Gastroesophageal sphincter (tissue), 4 donors: ENCODE measurements around the gene MAP3K20. TPM values are rescaled to one million over a fixed set of nuclear protein-coding genes. Genes with fewer than 3 reads are reported as not detected.
"Not testable (repeated sequence)": the region's sequence is repeated elsewhere in the genome, so short reads cannot be mapped to it uniquely, and the experiment has no call there.

Experiments
- ATAC-seq: fragments of 150-250 bp; one replicate; pipeline ENCODE4 v1.9.1; 2016; ENCODE audit warnings: mild to moderate bottlenecking, moderate library complexity
- H3K27ac ChIP-seq, 4 donors: fragments of 200-600 bp; sonication (generic) in 3 of 4; 1 replicate in 3 of 4; 2 replicates in 1 of 4; pipeline ENCODE4 v1.5.1; 2016 to 2019
- H3K27me3 ChIP-seq: fragments of 200-600 bp; sonication (generic); one replicate; pipeline ENCODE4 v1.5.1; 2019
- H3K36me3 ChIP-seq, 2 donors: fragments of 200-600 bp; sonication (generic); one replicate each; pipeline ENCODE4 v1.5.1; 2019; ENCODE audit warnings: control low read depth in 1 of 2
- H3K4me1 ChIP-seq, 3 donors: fragments of 200-600 bp; sonication (generic); 1 replicate in 2 of 3; 2 replicates in 1 of 3; pipeline ENCODE4 v1.5.1; 2016 to 2019; ENCODE audit warnings: control low read depth in 2 of 3
- H3K4me3 ChIP-seq, 2 donors: fragments of 200-600 bp; sonication (generic); one replicate each; pipeline ENCODE4 v1.5.1; 2019; ENCODE audit warnings: mild to moderate bottlenecking in 1 of 2, moderate library complexity in 1 of 2
- H3K9me3 ChIP-seq, 3 donors: fragments of 200-600 bp; sonication (generic); one replicate each; pipeline ENCODE4 v1.5.1; 2017 to 2019; ENCODE audit warnings: control low read depth in 2 of 3
- CTCF ChIP-seq, 4 experiments: fragments of 200-600 bp in 2 of 4; fragments of 450-650 bp in 2 of 4; sonication (generic) in 1 of 4; IDR thresholded peaks; one replicate each; pipeline ENCODE4 v1.5.1; 2017 to 2019; ENCODE audit warnings: antibody characterized with exemption in 4 of 4, mild to moderate bottlenecking in 2 of 4, moderate library complexity in 2 of 4
- EP300 ChIP-seq: sonication (generic); formaldehyde crosslinking; IDR thresholded peaks from one replicate; pipeline ENCODE4 v1.6.1; 2017; ENCODE audit warnings: antibody characterized with exemption, mild to moderate bottlenecking
- POLR2A ChIP-seq, 2 donors: fragments of 450-650 bp; IDR thresholded peaks; one replicate each; pipeline ENCODE4 v1.6.1; 2017; ENCODE audit warnings: antibody characterized with exemption in 2 of 2, mild to moderate bottlenecking in 2 of 2, moderate library complexity in 1 of 2
- POLR2AphosphoS5 ChIP-seq: sonication (generic); formaldehyde crosslinking; IDR thresholded peaks from one replicate; pipeline ENCODE4 v1.6.1; 2017; ENCODE audit warnings: antibody characterized with exemption
- WGBS, 2 donors: methylation state at CpG; one replicate each; pipeline ENCODE4 v1.1.5; 2018; ENCODE audit warnings: low coverage in 1 of 2; 5-methylcytosine and 5-hydroxymethylcytosine counted together
- total RNA-seq, 4 donors: library from RNA; depleted of rRNA; stranded (reverse); fragments of >200 nt; gene quantifications; one replicate each; pipeline ENCODE4 v1.1.0, GENCODE V29; 2016

Gene MAP3K20
- total RNA-seq, 4 donors from 2014 or later, result 318 to 496 (median 327) TPM

DNA sequence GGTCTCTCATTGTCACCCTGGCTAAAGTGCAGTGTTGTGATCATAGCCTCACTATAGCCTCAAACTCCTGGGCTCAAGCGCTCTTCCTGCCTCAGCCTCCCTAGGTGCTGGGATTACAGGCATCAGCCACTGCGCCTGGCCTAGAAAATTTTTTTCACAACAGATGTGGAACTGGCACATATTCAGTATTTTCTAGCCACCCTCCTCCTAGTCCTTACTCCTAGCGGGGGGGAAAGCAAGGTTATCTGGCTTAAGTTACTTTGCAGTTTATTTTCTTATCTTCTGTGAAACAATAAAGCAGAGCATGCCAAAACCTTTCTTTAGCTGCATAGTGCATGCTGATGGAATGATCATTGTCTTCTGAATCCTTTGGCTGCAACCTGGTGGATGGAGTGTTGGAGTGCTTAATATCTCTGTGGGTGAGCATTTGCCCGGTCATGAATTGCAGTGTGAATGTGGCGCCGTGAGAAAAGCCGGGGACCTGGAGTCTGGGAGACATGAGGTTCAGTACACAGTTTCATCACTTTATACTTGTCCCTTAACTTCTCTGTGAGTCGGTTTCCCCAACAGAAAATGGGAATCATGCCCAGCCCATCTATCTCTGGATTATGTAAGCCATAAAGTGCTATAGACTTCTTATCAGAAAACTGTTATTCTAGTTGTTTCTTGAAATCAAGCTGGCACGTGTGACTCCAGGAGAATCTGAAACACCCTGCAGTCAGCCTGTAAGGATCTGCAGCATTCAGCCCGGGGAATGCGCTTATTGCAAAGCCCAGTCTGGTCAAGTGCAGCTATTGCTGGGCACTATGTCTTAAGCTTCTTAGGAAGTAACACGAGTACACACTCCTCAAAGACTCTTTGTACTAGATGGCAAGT is 38.2 kb upstream of the MAP3K20 start:
- ATAC-seq, result no peak
- Histone ChIP-seq H3K27ac (no peak overlapping the region), H3K36me3 (no peaks in the 10 kb centered on the region), H3K4me1 (peaks cover 0 to 11% (median 0%) of the 10 kb centered on the region in 3 donors), H3K9me3 (no peaks in the 10 kb centered on the region), H3K4me3 (no peak overlapping the region), H3K27me3 (no peaks in the 10 kb centered on the region)
- TF ChIP-seq POLR2AphosphoS5, result no peak
- no peak for TF ChIP-seq EP300
- no peak for TF ChIP-seq POLR2A (IDR thresholded peaks at IDR 0.05)
- TF ChIP-seq CTCF (IDR thresholded peaks at IDR 0.05), result no peak
- WGBS, 2 donors, result 54 to 61% methylated on average over 7 to 10 of the region's 12 CpGs

DNA sequence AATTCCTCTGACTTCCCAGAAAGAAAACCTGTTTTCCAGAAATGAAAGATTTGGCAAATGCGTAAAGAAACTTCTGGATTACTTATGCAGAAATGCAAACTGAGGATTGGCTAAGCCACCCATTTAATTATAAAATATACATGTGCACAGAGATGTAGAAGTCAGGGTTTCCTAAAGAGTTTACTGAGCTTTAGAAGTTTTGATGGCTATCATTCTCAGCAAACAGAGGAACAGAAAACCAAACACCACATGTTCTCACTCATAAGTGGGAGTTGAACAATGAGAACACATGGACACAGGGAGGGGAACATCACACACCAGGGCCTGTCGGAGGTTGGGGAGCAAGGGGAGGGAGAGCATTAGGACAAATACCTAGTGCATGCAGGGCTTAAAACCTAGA is 37.4 kb upstream of the MAP3K20 start:
- H3K4me3 ChIP-seq, H3K36me3 ChIP-seq, ATAC-seq, H3K9me3 ChIP-seq, H3K27ac ChIP-seq, H3K27me3 ChIP-seq: not testable (repeated sequence)
- peaks cover 0 to 11% (median 0%) of the 10 kb centered on the region in 3 donors for H3K4me1 ChIP-seq
- 78 to 86% methylated on average over 2 of the region's 2 CpGs for WGBS, 2 donors

- no peak overlapping the region for H3K27ac ChIP-seq
- H3K36me3 ChIP-seq, result no peaks in the 10 kb centered on the region
- no peak for ATAC-seq
- TF ChIP-seq CTCF (IDR thresholded peaks at IDR 0.05) (no peak), POLR2AphosphoS5 (no peak)
- peaks cover 0 to 31% (median 0%) of the 10 kb centered on the region in 3 donors for H3K4me1 ChIP-seq
- H3K4me3 ChIP-seq, result no peak overlapping the region
- no peaks in the 10 kb centered on the region for H3K27me3 ChIP-seq
- no peaks in the 10 kb centered on the region for H3K9me3 ChIP-seq
Observed at GRCh38 chr2:173040729-173041128, 34.9 kb upstream of the MAP3K20 start.

DNA sequence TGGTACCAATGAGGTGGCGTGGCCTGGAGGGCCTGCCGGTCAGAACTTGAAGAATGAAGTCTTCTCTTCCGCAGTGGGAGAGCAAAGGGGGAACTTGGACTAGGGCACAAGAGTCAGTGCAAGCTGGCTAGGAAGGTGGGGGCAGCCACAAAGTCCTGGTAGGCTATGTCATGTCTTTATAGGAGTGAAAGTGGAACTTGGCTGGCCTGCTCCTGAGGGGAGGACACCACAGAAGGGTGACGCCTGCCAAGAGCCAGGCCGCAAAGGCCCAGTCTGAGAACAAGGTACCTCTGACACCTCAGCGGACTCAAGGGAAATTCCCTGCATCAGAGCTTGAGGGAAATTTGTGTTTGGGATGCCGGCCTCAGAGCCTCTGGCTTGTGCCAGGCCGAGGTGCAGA is 32.2 kb upstream of the MAP3K20 start:
- no peak for ATAC-seq
- Histone ChIP-seq H3K9me3 (no peaks in the 10 kb centered on the region), H3K4me3 (no peak overlapping the region), H3K4me1 (peaks cover 0 to 23% (median 0%) of the 10 kb centered on the region in 3 donors), H3K27ac (no peak overlapping the region), H3K36me3 (no peaks in the 10 kb centered on the region), H3K27me3 (no peaks in the 10 kb centered on the region)
- WGBS, 2 donors, result 87% methylated on average over 2 of the region's 8 CpGs; no CpG with 5 or more reads in 1 of the 2 donors
- TF ChIP-seq EP300 (no peak), POLR2AphosphoS5 (no peak), CTCF (IDR thresholded peaks at IDR 0.05) (no peak), POLR2A (IDR thresholded peaks at IDR 0.05) (no peak)

GRCh38 chr2:173043897-173044519 is 31.6 kb upstream of the MAP3K20 start:
- Histone ChIP-seq H3K27me3 (no peaks in the 10 kb centered on the region), H3K4me3 (no peak overlapping the region), H3K27ac (no peak overlapping the region), H3K9me3 (no peaks in the 10 kb centered on the region), H3K4me1 (peaks cover 0 to 28% (median under 1%) of the 10 kb centered on the region in 3 donors), H3K36me3 (no peaks in the 10 kb centered on the region)
- TF ChIP-seq EP300 (no peak), POLR2A (IDR thresholded peaks at IDR 0.05) (no peak), CTCF (IDR thresholded peaks at IDR 0.05) (no peak), POLR2AphosphoS5 (no peak)
- 93 to 95% methylated on average over 5 to 11 of the region's 13 CpGs for whole genome bisulfite sequencing, 2 donors
- ATAC-seq, result no peak
